ENCODE results near the gene YRDC. TPM values are rescaled to one million over a fixed set of nuclear protein-coding genes. Genes with fewer than 3 reads are reported as not detected.

Gene YRDC
- total RNA-seq, 4 donors from 2014 or later, result 13.6 to 16.9 (median 15.4) TPM

GRCh38 chr1:37824001-37824400 lies 16.0 kb upstream of the YRDC start:
- Histone ChIP-seq H3K27me3 (no peaks in the 10 kb centered on the region), H3K27ac (no peak overlapping the region), H3K9me3 (no peaks in the 10 kb centered on the region), H3K36me3 (peaks cover 0 to 86% of the 10 kb centered on the region in 2 donors), H3K4me3 (no peak overlapping the region), H3K4me1 (no peaks in the 10 kb centered on the region)
- no peak for ATAC-seq
- 89 to 100% methylated on average over 2 of the region's 2 CpGs for WGBS, 2 donors (ENCODE audit: low coverage in 1 of 2)
- no peak for TF ChIP-seq CTCF (IDR thresholded peaks at IDR 0.05)

DNA sequence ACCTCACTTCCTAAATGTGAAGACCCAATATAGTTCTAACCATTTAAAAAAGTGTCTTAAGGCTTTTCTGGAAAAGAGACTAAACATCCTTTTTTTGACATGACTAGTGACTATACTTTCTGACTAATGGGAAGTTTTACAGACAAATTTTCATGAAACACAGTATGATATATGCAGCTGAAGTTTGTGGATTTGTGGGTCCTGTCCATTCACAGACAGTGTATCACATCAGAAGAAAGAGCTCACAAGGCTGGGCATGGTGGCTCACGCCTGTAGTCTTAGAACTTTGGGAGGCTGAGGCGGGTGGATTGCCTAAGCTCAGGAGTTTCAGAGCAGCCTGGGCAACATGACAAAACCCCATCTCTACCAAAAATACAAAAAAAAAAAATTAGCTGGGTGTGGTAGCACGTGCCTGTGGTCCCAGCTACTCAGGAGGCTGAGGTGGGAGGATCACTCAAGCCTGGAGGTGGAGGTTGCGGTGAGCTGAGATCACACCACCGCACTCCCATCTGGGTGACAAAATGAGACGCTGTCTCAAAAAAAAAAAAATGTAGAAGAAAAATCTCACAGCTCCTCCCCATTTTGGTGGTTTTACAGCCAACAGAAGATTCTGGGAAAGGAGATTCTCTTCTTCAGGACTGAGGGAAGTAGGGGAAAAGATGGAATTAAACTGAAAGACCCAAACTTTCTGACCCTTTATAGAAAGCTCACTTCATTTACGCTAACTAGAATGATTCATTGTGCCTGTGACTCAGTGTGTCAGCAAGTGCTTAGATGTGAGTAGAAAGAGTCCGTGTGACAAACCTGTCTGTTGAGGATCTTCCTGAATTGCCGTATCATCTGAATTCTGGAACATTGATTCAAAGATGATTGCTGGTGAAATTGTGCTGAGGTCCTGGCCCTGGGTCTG lies 15.2 kb upstream of the YRDC start:
- Histone ChIP-seq H3K4me1 (no peaks in the 10 kb centered on the region), H3K36me3 (peaks cover 0 to 83% of the 10 kb centered on the region in 2 donors), H3K4me3 (no peak overlapping the region), H3K27ac (no peak overlapping the region), H3K27me3 (no peaks in the 10 kb centered on the region), H3K9me3 (no peaks in the 10 kb centered on the region)
- 83 to 100% methylated on average over 5 to 9 of the region's 9 CpGs for WGBS, 2 donors (ENCODE audit: low coverage in 1 of 2)
- no peak for ATAC-seq
- TF ChIP-seq EP300 (IDR thresholded peaks at IDR 0.05), result no peak
- no peak for TF ChIP-seq POLR2AphosphoS5 (IDR thresholded peaks at IDR 0.05)
- TF ChIP-seq CTCF (IDR thresholded peaks at IDR 0.05), result no peak
- TF ChIP-seq POLR2A (IDR thresholded peaks at IDR 0.05), result no peak

- no peaks in the 10 kb centered on the region for H3K9me3 ChIP-seq
- peaks cover 0 to 84% of the 10 kb centered on the region in 2 donors for H3K36me3 ChIP-seq
- TF ChIP-seq CTCF (IDR thresholded peaks at IDR 0.05) (no peak), POLR2AphosphoS5 (IDR thresholded peaks at IDR 0.05) (no peak), POLR2A (IDR thresholded peaks at IDR 0.05) (no peak), EP300 (IDR thresholded peaks at IDR 0.05) (no peak)
- WGBS, 2 donors (ENCODE audit: low coverage in 1 of 2), result 84 to 85% methylated on average over 2 of the region's 2 CpGs
- H3K4me1 ChIP-seq, result peaks cover 0 to 16% (median 3%) of the 10 kb centered on the region in 3 donors
- H3K4me3 ChIP-seq, result no peak overlapping the region
- no peak for ATAC-seq
- H3K27me3 ChIP-seq, result no peaks in the 10 kb centered on the region
- H3K27ac ChIP-seq, result no peak overlapping the region
These were observed 13.5 kb upstream of the YRDC start for GRCh38 chr1:37821481-37821880.

DNA sequence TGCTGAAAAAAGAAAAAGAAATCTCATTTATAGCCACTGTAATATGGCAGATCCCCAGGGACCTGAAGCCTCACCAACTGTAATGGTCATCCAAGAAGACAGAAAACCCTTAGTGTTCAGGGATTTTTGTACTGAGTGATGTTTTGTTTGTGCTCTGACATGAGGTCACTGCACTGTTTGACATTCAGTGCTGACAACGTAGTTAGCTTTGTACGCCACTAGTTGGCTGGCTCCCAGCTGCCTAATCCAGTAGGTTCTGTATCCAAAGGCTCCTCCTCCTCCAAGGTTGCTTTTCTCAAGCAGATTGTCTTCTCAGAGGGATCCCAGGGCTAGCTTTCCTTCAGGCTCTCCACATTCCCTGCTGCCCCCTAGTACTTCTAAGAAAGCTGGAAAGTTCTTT lies 9.5 kb upstream of the YRDC start:
- Histone ChIP-seq H3K36me3 (peaks cover 0 to 78% of the 10 kb centered on the region in 2 donors), H3K4me3 (no peak overlapping the region), H3K27me3 (no peaks in the 10 kb centered on the region), H3K9me3 (no peaks in the 10 kb centered on the region), H3K27ac (peak overlapping the region; percentile 41 to 75 (median 72)), H3K4me1 (peaks cover 0 to 22% (median 3%) of the 10 kb centered on the region in 3 donors)
- ATAC-seq, result peak; percentile 75
- TF ChIP-seq CTCF (IDR thresholded peaks at IDR 0.05) (no peak), EP300 (IDR thresholded peaks at IDR 0.05) (no peak), POLR2AphosphoS5 (IDR thresholded peaks at IDR 0.05) (peak; percentile 38), POLR2A (IDR thresholded peaks at IDR 0.05) (no peak)
- 0 to 14% methylated on average over 1 to 2 of the region's 2 CpGs for WGBS, 2 donors (ENCODE audit: low coverage in 1 of 2)

DNA sequence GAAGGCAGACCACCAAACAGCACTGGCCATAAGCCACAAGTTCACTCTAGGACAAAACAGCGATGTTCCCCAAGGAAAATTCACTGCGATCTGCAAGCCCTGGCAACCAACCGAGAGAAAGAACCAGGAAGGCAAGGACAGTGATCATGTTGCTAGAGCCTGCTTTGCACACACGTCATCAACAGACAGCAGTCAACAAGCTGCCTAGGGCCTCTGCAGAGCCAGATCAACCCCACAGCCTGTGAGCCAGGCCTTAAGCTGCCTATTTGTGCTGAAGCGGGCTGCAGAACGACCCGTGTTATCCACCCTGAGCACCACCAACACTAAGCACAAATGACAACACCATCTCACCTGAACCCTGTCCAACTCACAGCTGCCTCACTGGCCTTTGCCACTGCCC lies 6.2 kb upstream of the YRDC start:
- H3K4me1 ChIP-seq, result peaks cover 0 to 42% (median 5%) of the 10 kb centered on the region in 3 donors
- no peak overlapping the region for H3K27ac ChIP-seq
- TF ChIP-seq CTCF (IDR thresholded peaks at IDR 0.05), result no peak
- TF ChIP-seq POLR2A (IDR thresholded peaks at IDR 0.05), result no peak
- no peak for TF ChIP-seq EP300 (IDR thresholded peaks at IDR 0.05)
- no peak for TF ChIP-seq POLR2AphosphoS5 (IDR thresholded peaks at IDR 0.05)
- H3K9me3 ChIP-seq, result no peaks in the 10 kb centered on the region
- peaks cover 0 to 48% of the 10 kb centered on the region in 2 donors for H3K36me3 ChIP-seq
- H3K27me3 ChIP-seq, result no peaks in the 10 kb centered on the region
- 80% methylated on average over 2 of the region's 7 CpGs; no CpG with 5 or more reads in 1 of the 2 donors for WGBS, 2 donors (ENCODE audit: low coverage in 1 of 2)
- H3K4me3 ChIP-seq, result no peak overlapping the region
- no peak for ATAC-seq

Data from gastroesophageal sphincter (tissue), 4 donors.